ENCODE measurements around the gene NNMT. TPM values are rescaled to one million over a fixed set of nuclear protein-coding genes. Genes with fewer than 3 reads are reported as not detected.

The NNMT gene
- total RNA-seq, 1 experiment from 2014 or later, result not detected

DNA sequence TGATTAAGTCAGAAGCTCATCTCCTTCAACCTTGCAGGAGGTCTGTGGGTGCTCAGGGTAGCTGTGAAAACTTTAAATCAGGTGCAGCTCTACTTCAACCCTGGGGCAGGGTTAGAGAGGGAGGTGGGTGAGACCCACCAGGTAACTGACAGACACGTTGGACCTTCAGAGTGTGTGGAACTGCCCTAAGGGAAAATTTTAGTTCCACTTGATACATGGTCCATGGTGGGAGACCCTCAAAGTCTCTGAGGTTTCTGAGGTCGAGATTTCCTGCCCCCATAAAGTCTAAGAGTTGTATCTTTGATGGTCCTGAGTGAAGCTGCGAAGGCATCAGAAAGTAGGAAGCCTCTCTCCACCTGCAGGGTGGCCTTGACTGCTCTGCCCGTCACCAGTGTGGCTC lies 23.9 kb upstream of the NNMT start:
- no peak overlapping the region for H2AK5ac ChIP-seq (ENCODE audit: insufficient read length, low read length)
- H3K4ac ChIP-seq (ENCODE audit: low read depth, low read length), result no peak overlapping the region
- no peaks in the 10 kb centered on the region for H3K79me1 ChIP-seq (ENCODE audit: insufficient read depth, low read depth, low read length, poor library complexity, severe bottlenecking)
- Mint-ChIP-seq H3K4me3 (no peak overlapping the region), H3K27me3 (ENCODE audit: low read depth) (peaks cover 47% of the 10 kb centered on the region), H3K4me1 (no peaks in the 10 kb centered on the region), H3K36me3 (ENCODE audit: insufficient read depth in 1 of 3, low read depth in 3 of 3) (no peaks in the 10 kb centered on the region), H3K27ac (no peak overlapping the region; a peak in 1 of 7 replicates), H3K9me3 (peaks cover 0 to 3% of the 10 kb centered on the region in 2 experiments; a peak in 1 of 5 replicates)
- H2BK20ac ChIP-seq (ENCODE audit: low read depth, low read length, poor library complexity, severe bottlenecking), result no peak overlapping the region
- no peak overlapping the region for H3K4me2 ChIP-seq (ENCODE audit: insufficient read depth, insufficient read length, low read length)
- no peak overlapping the region for H4K8ac ChIP-seq (replicated peaks; ENCODE audit: insufficient read length, low read depth, low read length)
- no peak for DNase-seq
- H2BK120ac ChIP-seq (ENCODE audit: low read depth, low read length, poor library complexity, severe bottlenecking), result no peak overlapping the region
- no peak overlapping the region for H2AFZ ChIP-seq (ENCODE audit: low read length)
- no peak overlapping the region for H3K23ac ChIP-seq (ENCODE audit: insufficient read length, low read depth, low read length)
- H3K14ac ChIP-seq (ENCODE audit: insufficient read depth, low read length), result no peak overlapping the region
- no peak overlapping the region for H3T11ph ChIP-seq (ENCODE audit: low read length)
- no peaks in the 10 kb centered on the region for H3K79me2 ChIP-seq (ENCODE audit: insufficient read depth, low read length)
- TF ChIP-seq, protein P1, sequence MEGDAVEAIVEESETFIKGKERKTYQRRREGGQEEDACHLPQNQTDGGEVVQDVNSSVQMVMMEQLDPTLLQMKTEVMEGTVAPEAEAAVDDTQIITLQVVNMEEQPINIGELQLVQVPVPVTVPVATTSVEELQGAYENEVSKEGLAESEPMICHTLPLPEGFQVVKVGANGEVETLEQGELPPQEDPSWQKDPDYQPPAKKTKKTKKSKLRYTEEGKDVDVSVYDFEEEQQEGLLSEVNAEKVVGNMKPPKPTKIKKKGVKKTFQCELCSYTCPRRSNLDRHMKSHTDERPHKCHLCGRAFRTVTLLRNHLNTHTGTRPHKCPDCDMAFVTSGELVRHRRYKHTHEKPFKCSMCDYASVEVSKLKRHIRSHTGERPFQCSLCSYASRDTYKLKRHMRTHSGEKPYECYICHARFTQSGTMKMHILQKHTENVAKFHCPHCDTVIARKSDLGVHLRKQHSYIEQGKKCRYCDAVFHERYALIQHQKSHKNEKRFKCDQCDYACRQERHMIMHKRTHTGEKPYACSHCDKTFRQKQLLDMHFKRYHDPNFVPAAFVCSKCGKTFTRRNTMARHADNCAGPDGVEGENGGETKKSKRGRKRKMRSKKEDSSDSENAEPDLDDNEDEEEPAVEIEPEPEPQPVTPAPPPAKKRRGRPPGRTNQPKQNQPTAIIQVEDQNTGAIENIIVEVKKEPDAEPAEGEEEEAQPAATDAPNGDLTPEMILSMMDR (conservative IDR thresholded peaks at IDR 0.05), result no peak
- no peak overlapping the region for H2BK5ac ChIP-seq (ENCODE audit: insufficient read length, low read length)
- no peak overlapping the region for H4K91ac ChIP-seq (ENCODE audit: insufficient read length, low read depth, low read length)
- H2BK15ac ChIP-seq (ENCODE audit: low read depth, low read length), result no peak overlapping the region
- no peak overlapping the region for H3K9ac ChIP-seq (ENCODE audit: extremely low read depth, insufficient read length, low read length)
- H3K4me1 ChIP-seq (ENCODE audit: insufficient read depth, low read length), result no peaks in the 10 kb centered on the region
- no peaks in the 10 kb centered on the region for H4K20me1 ChIP-seq (ENCODE audit: control insufficient read depth, insufficient read depth, insufficient read length)
- no peaks in the 10 kb centered on the region for H3K23me2 ChIP-seq (ENCODE audit: insufficient read length, low read depth, low read length, poor library complexity, severe bottlenecking)
- H4K5ac ChIP-seq (ENCODE audit: insufficient read length, low read depth, low read length), result no peak overlapping the region
- no peak overlapping the region for H3K18ac ChIP-seq (ENCODE audit: insufficient read length, low read depth, low read length)
- H3K9me3 ChIP-seq (ENCODE audit: control insufficient read depth, low read depth, low read length), result no peaks in the 10 kb centered on the region
- H3K56ac ChIP-seq (ENCODE audit: insufficient read length, low read depth, low read length), result no peak overlapping the region
- WGBS (ENCODE audit: extremely low coverage, insufficient read length, low lambda C conversion rate), result no CpG with 5 or more reads among the region's 4 CpGs
- H3K27ac ChIP-seq (ENCODE audit: insufficient read length, low read depth, low read length), result no peak overlapping the region
- no peaks in the 10 kb centered on the region for H3K27me3 ChIP-seq (ENCODE audit: insufficient read depth, low read length)
- no peak overlapping the region for H2BK12ac ChIP-seq (ENCODE audit: insufficient read length, low read depth, low read length)
